ENCODE results near the gene MALT1.

The MALT1 gene

DNA sequence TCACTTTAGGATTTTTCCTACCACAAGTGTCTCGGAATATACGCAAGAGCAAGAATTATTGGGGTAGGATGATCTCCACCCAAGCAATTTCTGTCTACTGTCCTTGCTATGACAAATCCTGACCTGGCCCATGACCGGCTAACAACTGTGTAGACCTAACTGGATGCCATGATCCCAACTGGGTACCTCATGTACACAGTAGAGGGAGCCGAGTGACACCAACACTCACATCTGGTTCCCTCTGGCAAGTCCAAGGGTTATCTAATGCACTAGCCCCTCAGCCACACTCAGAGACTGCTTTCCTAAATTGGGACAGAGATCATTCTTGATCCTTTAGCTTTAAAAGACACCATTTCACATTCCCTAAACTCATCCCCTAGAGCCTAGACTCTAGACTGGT lies 132.7 kb downstream of the MALT1 start:
- TF ChIP-seq, protein P1, sequence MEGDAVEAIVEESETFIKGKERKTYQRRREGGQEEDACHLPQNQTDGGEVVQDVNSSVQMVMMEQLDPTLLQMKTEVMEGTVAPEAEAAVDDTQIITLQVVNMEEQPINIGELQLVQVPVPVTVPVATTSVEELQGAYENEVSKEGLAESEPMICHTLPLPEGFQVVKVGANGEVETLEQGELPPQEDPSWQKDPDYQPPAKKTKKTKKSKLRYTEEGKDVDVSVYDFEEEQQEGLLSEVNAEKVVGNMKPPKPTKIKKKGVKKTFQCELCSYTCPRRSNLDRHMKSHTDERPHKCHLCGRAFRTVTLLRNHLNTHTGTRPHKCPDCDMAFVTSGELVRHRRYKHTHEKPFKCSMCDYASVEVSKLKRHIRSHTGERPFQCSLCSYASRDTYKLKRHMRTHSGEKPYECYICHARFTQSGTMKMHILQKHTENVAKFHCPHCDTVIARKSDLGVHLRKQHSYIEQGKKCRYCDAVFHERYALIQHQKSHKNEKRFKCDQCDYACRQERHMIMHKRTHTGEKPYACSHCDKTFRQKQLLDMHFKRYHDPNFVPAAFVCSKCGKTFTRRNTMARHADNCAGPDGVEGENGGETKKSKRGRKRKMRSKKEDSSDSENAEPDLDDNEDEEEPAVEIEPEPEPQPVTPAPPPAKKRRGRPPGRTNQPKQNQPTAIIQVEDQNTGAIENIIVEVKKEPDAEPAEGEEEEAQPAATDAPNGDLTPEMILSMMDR (IDR thresholded peaks at IDR 0.05) = no peak
- Histone ChIP-seq H3K27me3 (no peaks in the 10 kb centered on the region), H3K36me3 (no peaks in the 10 kb centered on the region)

More for the DNA sequence above, 132.7 kb downstream of the MALT1 start:
- no peaks in the 10 kb centered on the region for H3K4me1 ChIP-seq (ENCODE audit: control insufficient read depth in 1 of 2, insufficient read depth in 1 of 2, low read depth in 1 of 2, low read length in 1 of 2)
- no peak overlapping the region for H3K4me3 ChIP-seq (ENCODE audit: low read depth in 1 of 2, low read length in 1 of 2)
- H3K27ac ChIP-seq = no peak overlapping the region
- no peaks in the 10 kb centered on the region for H3K9me3 ChIP-seq
